WERI-Rb-1 (cell line): ENCODE measurements around the gene TRIP13.

Experiments
- DNase-seq: peaks from one replicate; pipeline ENCODE4 v3.0.0-alpha.2; 2020
- H3K27ac ChIP-seq: fragments of 250-450 bp; sonication (Bioruptor Pico); 2 replicates; pipeline ENCODE4 v1.5.1; 2020; ENCODE audit warnings: mild to moderate bottlenecking, moderate library complexity
- H3K27me3 ChIP-seq: fragments of 250-450 bp; sonication (Bioruptor Pico); 2 replicates; pipeline ENCODE4 v1.5.1; 2021; ENCODE audit warnings: mild to moderate bottlenecking, low read depth, moderate library complexity; ENCODE audit not compliant: insufficient read depth, severe bottlenecking
- H3K36me3 ChIP-seq: fragments of 250-450 bp; sonication (Bioruptor Pico); 2 replicates; pipeline ENCODE4 v1.5.1; 2020; ENCODE audit warnings: mild to moderate bottlenecking, moderate library complexity
- H3K4me3 ChIP-seq: 2 replicates; pipeline ENCODE4 v1.5.1; 2011; ENCODE audit warnings: low read depth, mild to moderate bottlenecking, control low read depth, low read length
- H3K9me3 ChIP-seq: fragments of 250-450 bp; sonication (Bioruptor Pico); 2 replicates; pipeline ENCODE4 v1.5.1; 2021; ENCODE audit warnings: mild to moderate bottlenecking, moderate library complexity; ENCODE audit not compliant: severe bottlenecking
- CTCF ChIP-seq: IDR thresholded peaks from 2 replicates; pipeline ENCODE4 v1.5.1; 2011; ENCODE audit warnings: low read depth, mild to moderate bottlenecking, control low read depth, inconsistent platforms, low read length

The TRIP13 gene

GRCh38 chr5:929596-929995, 36.9 kb downstream of the TRIP13 start:
- H3K36me3 ChIP-seq = no peaks in the 10 kb centered on the region
- no peak overlapping the region for H3K27ac ChIP-seq
- no peaks in the 10 kb centered on the region for H3K9me3 ChIP-seq
- no peak overlapping the region for H3K4me3 ChIP-seq
- DNase-seq = no peak
- TF ChIP-seq CTCF = no peak
- H3K27me3 ChIP-seq = no peaks in the 10 kb centered on the region

- TF ChIP-seq CTCF = no peak
- H3K36me3 ChIP-seq = no peaks in the 10 kb centered on the region
- DNase-seq = no peak
- no peak overlapping the region for H3K27ac ChIP-seq
- no peak overlapping the region for H3K4me3 ChIP-seq
- no peaks in the 10 kb centered on the region for H3K27me3 ChIP-seq
- no peaks in the 10 kb centered on the region for H3K9me3 ChIP-seq
Observed at GRCh38 chr5:930866-931265, 38.2 kb downstream of the TRIP13 start.

DNA sequence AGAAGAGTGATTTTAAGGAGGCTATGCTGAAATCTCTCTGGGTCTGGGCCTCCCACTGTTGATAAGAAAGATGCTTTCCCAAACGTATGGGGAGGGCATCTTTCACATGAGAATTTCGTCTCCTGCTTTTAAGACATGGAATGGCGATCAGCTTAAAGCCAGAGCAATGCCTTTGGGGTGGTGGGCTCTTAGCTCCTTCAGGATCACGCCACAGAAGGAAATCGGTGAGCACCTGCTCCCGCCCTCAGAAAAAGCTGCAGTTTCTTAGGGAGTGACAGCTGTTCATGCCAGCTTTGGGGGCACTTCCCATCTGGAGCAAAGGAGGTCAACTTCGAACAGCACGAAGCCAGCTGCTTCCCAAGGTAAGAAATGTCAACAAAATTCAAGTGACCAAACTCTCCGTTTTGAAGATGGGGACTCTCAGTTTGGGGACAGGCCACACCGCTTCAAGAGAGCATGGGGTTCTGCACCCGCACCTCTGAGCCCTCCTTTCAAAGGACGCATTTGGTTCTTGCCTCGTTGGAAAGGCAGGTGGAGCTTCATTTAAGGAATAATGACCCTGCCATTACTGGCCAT, 39.0 kb downstream of the TRIP13 start:
- H3K36me3 ChIP-seq = no peaks in the 10 kb centered on the region
- H3K27ac ChIP-seq = no peak overlapping the region
- H3K9me3 ChIP-seq = no peaks in the 10 kb centered on the region
- DNase-seq = no peak
- TF ChIP-seq CTCF = no peak
- H3K27me3 ChIP-seq = no peaks in the 10 kb centered on the region
- no peak overlapping the region for H3K4me3 ChIP-seq

GRCh38 chr5:932151-932627, 39.5 kb downstream of the TRIP13 start:
- no peaks in the 10 kb centered on the region for H3K27me3 ChIP-seq
- no peak overlapping the region for H3K27ac ChIP-seq
- TF ChIP-seq CTCF = no peak
- no peak for DNase-seq
- H3K9me3 ChIP-seq = no peaks in the 10 kb centered on the region
- no peak overlapping the region for H3K4me3 ChIP-seq
- no peaks in the 10 kb centered on the region for H3K36me3 ChIP-seq

DNA sequence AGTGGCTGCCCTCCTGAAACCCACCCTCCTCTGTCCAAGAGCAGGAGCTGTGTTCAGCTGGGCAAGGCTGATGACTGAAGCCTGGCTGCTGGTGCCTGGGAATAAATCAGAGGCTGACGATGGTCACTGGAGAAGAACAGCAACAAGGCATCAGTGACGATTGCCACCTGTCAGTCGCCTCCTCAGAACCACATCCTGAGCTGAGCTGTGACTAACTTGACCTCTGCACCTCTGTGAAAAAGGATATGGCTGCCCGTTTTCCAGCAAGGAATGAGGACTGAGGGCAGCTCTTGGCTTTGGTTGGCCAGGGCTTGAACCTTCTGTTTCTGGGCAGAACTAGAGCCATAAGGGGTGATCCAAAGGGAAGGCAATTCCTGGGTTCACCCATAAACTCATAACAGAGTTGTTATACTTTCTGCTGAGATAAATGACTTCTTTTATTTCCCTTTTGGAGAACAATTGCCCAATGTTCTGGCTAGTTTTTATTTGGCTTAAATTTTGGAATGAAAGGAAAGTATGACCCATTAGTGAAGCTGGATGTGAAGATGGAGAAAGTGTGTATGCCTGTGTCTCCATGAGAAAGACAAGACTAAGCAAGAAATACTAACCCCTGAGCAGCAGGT, 40.1 kb downstream of the TRIP13 start:
- Histone ChIP-seq H3K27ac (no peak overlapping the region), H3K36me3 (no peaks in the 10 kb centered on the region), H3K27me3 (no peaks in the 10 kb centered on the region), H3K4me3 (no peak overlapping the region), H3K9me3 (no peaks in the 10 kb centered on the region)
- DNase-seq = no peak
- TF ChIP-seq CTCF = no peak
